A673 (cell line): ENCODE measurements around the gene ZBTB26. TPM values are rescaled to one million over a fixed set of nuclear protein-coding genes. Genes with fewer than 3 reads are reported as not detected.
"Not testable (repeated sequence)": the region's sequence is repeated elsewhere in the genome, so short reads cannot be mapped to it uniquely, and the experiment has no call there.

Experiments
- BruUV-seq: library from RNA; stranded (reverse); fragments of 400-500 nt; replicated peaks from 2 replicates; lab custom pipeline; 2021; lab: Mats Ljungman, UMichigan
- CTCF ChIA-PET: fragments of 300-600 bp; sonication (Branson Sonifier 250); formaldehyde crosslinking; loops from one replicate; lab custom pipeline; 2022; ENCODE audit warnings: antibody characterized with exemption; lab: Charles Lee
- POLR2A ChIA-PET: fragments of 300-600 bp; sonication (Branson Sonifier 250); formaldehyde crosslinking; loops from one replicate; lab custom pipeline; 2022; ENCODE audit warnings: antibody characterized with exemption; ENCODE audit not compliant: low non-redundant PET; lab: Charles Lee
- DNase-seq: peaks from one replicate; pipeline ENCODE4 v3.0.0-alpha.2; 2015; ENCODE audit warnings: low spot score
- H3K27ac ChIP-seq: fragments of 200-600 bp; sonication (generic); 2 replicates; pipeline ENCODE4 v1.5.1; 2016; ENCODE audit warnings: mixed run types, low read depth, mild to moderate bottlenecking, mixed read lengths, antibody characterized with exemption, low read length; ENCODE audit not compliant: poor library complexity, severe bottlenecking
- H3K27me3 ChIP-seq: fragments of 200-600 bp; sonication (generic); replicated peaks from 2 replicates; pipeline ENCODE4 v1.6.1; 2017; ENCODE audit warnings: mixed run types, low read depth, mild to moderate bottlenecking, mixed read lengths, antibody characterized with exemption, low read length; ENCODE audit not compliant: insufficient read depth, poor library complexity
- H3K36me3 ChIP-seq: fragments of 200-600 bp; sonication (generic); 2 replicates; pipeline ENCODE4 v1.6.1; 2016; ENCODE audit warnings: mixed run types, mild to moderate bottlenecking, mixed read lengths, antibody characterized with exemption, low read length; ENCODE audit not compliant: insufficient read depth, poor library complexity, severe bottlenecking
- H3K4me1 ChIP-seq: fragments of 200-600 bp; sonication (generic); 2 replicates; pipeline ENCODE4 v1.6.1; 2017; ENCODE audit warnings: mixed run types, mild to moderate bottlenecking, mixed read lengths, antibody characterized with exemption, low read length; ENCODE audit not compliant: insufficient read depth, poor library complexity, severe bottlenecking
- H3K4me3 ChIP-seq: fragments of 200-600 bp; sonication (generic); 2 replicates; pipeline ENCODE4 v1.5.1; 2016; ENCODE audit warnings: low read depth, mixed run types, mild to moderate bottlenecking, mixed read lengths, low read length; ENCODE audit not compliant: poor library complexity, severe bottlenecking
- H3K9me3 ChIP-seq: fragments of 200-600 bp; sonication (generic); 2 replicates; pipeline ENCODE4 v1.6.1; 2016; ENCODE audit warnings: mixed run types, low read depth, mild to moderate bottlenecking, mixed read lengths, antibody characterized with exemption, low read length; ENCODE audit not compliant: poor library complexity, severe bottlenecking
- EZH2 ChIP-seq: fragments of 200-600 bp; sonication (generic); IDR thresholded peaks from 2 replicates; pipeline ENCODE4 v1.6.1; 2017; ENCODE audit warnings: borderline replicate concordance, low read depth, mild to moderate bottlenecking, mixed read lengths, antibody characterized with exemption, low read length; ENCODE audit not compliant: poor library complexity, severe bottlenecking
- intact Hi-C: fragments of 100-400 bp; cut with micrococcal nuclease; formaldehyde crosslinking; loops from one replicate; pipeline ENCODE4 v1.10.0; 2022; ENCODE audit not compliant: unreplicated experiment
- total RNA-seq: library from RNA; stranded (reverse); gene quantifications from 2 replicates; pipeline ENCODE4 v1.2.3, GENCODE V29; 2021
- TF ChIP-seq, protein P1 (sequence below): fragments of 300-800, 200-600 bp; sonication (generic); conservative IDR thresholded peaks from 2 replicates; pipeline ENCODE4 v1.5.1; 2017; ENCODE audit warnings: low read depth, mild to moderate bottlenecking, antibody characterized with exemption, low read length, moderate library complexity, mixed read lengths

The ZBTB26 gene
- total RNA-seq, 1 experiment from 2014 or later, result 10.1 TPM

DNA sequence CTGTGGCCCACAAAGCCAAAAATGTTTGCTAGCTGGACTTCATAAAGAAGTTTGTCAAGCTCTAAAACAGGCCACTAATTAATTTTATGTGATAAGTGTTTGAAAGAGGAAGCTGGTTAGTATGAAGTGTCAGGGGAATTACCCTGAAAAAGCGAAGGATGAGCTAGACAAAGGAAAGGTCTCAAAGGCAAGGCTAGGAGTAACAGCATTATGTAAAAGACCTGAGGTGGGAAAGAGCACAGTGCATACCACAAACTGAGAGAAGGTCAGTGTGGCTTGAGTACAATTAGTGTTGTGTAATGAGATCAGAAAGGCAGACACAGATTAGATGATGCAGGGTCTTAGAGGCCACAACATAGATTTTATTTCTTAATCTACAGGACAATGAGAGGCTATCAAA is 55.8 kb downstream of the ZBTB26 start:
- Histone ChIP-seq H3K9me3 (no peaks in the 10 kb centered on the region), H3K36me3 (peaks cover 73% of the 10 kb centered on the region), H3K27me3 (no peaks in the 10 kb centered on the region), H3K27ac (no peak overlapping the region), H3K4me1 (no peaks in the 10 kb centered on the region), H3K4me3 (no peak overlapping the region)
- CTCF ChIA-PET, result no interaction called here
- DNase-seq, result no peak
- TF ChIP-seq, protein P1, sequence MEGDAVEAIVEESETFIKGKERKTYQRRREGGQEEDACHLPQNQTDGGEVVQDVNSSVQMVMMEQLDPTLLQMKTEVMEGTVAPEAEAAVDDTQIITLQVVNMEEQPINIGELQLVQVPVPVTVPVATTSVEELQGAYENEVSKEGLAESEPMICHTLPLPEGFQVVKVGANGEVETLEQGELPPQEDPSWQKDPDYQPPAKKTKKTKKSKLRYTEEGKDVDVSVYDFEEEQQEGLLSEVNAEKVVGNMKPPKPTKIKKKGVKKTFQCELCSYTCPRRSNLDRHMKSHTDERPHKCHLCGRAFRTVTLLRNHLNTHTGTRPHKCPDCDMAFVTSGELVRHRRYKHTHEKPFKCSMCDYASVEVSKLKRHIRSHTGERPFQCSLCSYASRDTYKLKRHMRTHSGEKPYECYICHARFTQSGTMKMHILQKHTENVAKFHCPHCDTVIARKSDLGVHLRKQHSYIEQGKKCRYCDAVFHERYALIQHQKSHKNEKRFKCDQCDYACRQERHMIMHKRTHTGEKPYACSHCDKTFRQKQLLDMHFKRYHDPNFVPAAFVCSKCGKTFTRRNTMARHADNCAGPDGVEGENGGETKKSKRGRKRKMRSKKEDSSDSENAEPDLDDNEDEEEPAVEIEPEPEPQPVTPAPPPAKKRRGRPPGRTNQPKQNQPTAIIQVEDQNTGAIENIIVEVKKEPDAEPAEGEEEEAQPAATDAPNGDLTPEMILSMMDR, result no peak
- TF ChIP-seq EZH2, result no peak
- intact Hi-C loops, result no loop called here
- BruUV-seq, result no TSS peak
- POLR2A ChIA-PET, result no interaction called here

DNA sequence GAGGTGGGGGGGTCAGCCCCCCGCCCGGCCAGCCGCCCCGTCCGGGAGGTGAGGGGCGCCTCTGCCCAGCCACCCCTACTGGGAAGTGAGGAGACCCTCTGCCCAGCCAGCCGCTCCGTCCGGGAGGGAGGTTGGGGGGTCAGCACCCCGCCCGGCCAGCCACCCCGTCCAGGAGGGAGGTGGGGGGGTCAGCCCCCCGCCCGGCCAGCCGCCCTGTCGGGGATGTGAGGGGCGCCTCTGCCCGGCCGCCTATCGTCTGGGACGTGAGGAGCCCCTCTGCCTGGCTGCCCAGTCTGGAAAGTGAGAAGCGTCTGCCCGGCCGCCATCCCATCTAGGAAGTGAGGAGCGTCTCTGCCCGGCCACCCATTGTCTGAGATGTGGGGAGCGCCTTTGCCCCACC is 64.0 kb downstream of the ZBTB26 start:
- DNase-seq, intact Hi-C loops, H3K27ac ChIP-seq, H3K9me3 ChIP-seq, H3K27me3 ChIP-seq, BruUV-seq, H3K4me1 ChIP-seq, POLR2A ChIA-PET, CTCF ChIA-PET, H3K4me3 ChIP-seq: not testable (repeated sequence)
- peaks cover 14% of the 10 kb centered on the region for H3K36me3 ChIP-seq

DNA sequence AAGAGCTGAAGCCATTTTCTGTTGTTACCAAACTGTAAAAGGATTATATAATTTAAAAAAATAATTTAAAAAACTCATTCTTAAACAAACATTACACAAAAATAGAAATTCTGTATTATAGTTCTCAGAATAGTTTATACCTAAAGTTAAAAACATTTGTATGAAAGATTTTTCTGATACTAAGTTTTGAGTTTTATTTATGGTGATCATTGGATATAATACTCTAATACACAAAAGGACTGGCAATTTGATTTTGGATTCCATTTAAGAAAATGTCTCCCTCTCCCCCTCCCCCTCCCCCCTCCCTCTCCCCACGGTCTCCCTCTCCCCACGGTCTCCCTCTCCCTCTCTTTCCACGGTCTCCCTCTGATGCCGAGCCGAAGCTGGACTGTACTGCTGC is 65.2 kb downstream of the ZBTB26 start:
- no TSS peak for BruUV-seq
- no peaks in the 10 kb centered on the region for H3K27me3 ChIP-seq
- no peaks in the 10 kb centered on the region for H3K9me3 ChIP-seq
- no peaks in the 10 kb centered on the region for H3K4me1 ChIP-seq
- DNase-seq, result no peak
- ChIA-PET CTCF (no interaction called here), POLR2A (no interaction called here)
- no peak for TF ChIP-seq EZH2
- TF ChIP-seq, protein P1, result no peak
- H3K27ac ChIP-seq, result no peak overlapping the region
- peaks cover 6% of the 10 kb centered on the region for H3K36me3 ChIP-seq
- H3K4me3 ChIP-seq, result no peak overlapping the region
- intact Hi-C loops, result no loop called here

Other genes starting within 250 kb of the ZBTB26 start
- not detected in 2 replicates for gene OR1L4, start 207.5 kb downstream of the ZBTB26 start, total RNA-seq
- gene OR1L6, start 189.2 kb downstream of the ZBTB26 start, total RNA-seq, result not detected in 2 replicates
- not detected in 2 replicates for gene OR5C1, start 142.6 kb downstream of the ZBTB26 start, total RNA-seq
- not detected in 2 replicates for gene OR1K1, start 131.4 kb downstream of the ZBTB26 start, total RNA-seq
- gene PDCL, start 102.9 kb downstream of the ZBTB26 start, total RNA-seq, result 32.8 and 35.5 TPM in 2 replicates
- 70.2 and 71.1 TPM in 2 replicates for gene RC3H2, start 26.2 kb downstream of the ZBTB26 start, total RNA-seq
- 10.4 and 10.5 TPM in 2 replicates for gene ZBTB6, start 18.2 kb downstream of the ZBTB26 start, total RNA-seq
- 64.0 and 65.8 TPM in 2 replicates for gene RABGAP1, start 9.5 kb upstream of the ZBTB26 start, total RNA-seq
- 0.31 TPM in 1 of 2 replicates, not detected in the other for gene GPR21, start 102.2 kb upstream of the ZBTB26 start, total RNA-seq